Effector memory CD8-positive, alpha-beta T cell (primary cell): ENCODE results near the gene ZSWIM1.
A peak's percentile ranks its signal among the peaks of the same experiment; 100 is the strongest.

Source experiments
- ATAC-seq: fragments of 150-1000 bp; cut with Tn5 transposase; replicated peaks from 2 replicates; pipeline ENCODE4 v1.10.0; 2021; ENCODE audit warnings: mild to moderate bottlenecking, moderate library complexity
- DNase-seq, 3 experiments: peaks; one replicate each; pipeline ENCODE4 v3.0.0; 2021
- H3K27ac Mint-ChIP-seq, 2 donors: one replicate each; pipeline ENCODE4 v1.8.0; 2022; ENCODE audit warnings: mild to moderate bottlenecking in 2 of 2, mixed read lengths in 2 of 2, moderate library complexity in 2 of 2
- H3K27me3 Mint-ChIP-seq, 2 donors: one replicate each; pipeline ENCODE4 v1.8.0; 2022; ENCODE audit warnings: mixed read lengths in 2 of 2
- H3K36me3 Mint-ChIP-seq: one replicate; pipeline ENCODE4 v1.8.0; 2022; ENCODE audit warnings: mild to moderate bottlenecking, moderate library complexity, mixed read lengths; ENCODE audit not compliant: insufficient read depth
- H3K4me1 Mint-ChIP-seq, 2 donors: one replicate each; pipeline ENCODE4 v1.8.0; 2022; ENCODE audit warnings: low read depth in 2 of 2, mixed read lengths in 2 of 2
- H3K4me3 Mint-ChIP-seq, 2 donors: one replicate each; pipeline ENCODE4 v1.8.0; 2022; ENCODE audit warnings: mild to moderate bottlenecking in 2 of 2, mixed read lengths in 2 of 2, moderate library complexity in 2 of 2
- H3K9me3 Mint-ChIP-seq, 2 donors: one replicate each; pipeline ENCODE4 v1.8.0; 2022; ENCODE audit warnings: mixed read lengths in 2 of 2

The ZSWIM1 gene

DNA sequence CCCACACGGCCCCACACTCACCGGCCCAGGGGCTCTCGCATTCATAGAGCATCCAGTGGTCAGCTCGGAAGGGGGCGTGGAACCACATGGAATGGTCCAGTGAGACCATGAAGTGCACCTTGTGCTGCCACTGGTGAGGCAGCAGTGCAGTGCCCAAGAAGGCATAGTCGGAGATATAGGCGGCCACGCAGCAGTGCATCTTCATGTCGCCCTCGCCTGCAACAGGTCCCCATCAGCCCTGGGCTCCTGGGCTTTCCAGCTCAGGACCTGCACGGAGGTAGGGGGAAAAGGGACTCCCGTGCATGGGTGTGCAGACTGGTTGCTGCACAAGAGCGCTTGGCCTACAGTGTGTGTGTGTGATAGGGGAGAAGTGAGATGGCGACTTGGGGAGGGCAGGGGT is 37.5 kb upstream of the ZSWIM1 start:
- ATAC-seq (no peak), DNase-seq (no peak)
- peaks cover 6 to 10% of the 10 kb centered on the region in 2 donors for H3K4me1 Mint-ChIP-seq
- peaks cover 31% of the 10 kb centered on the region for H3K36me3 Mint-ChIP-seq
- H3K9me3 Mint-ChIP-seq = no peaks in the 10 kb centered on the region
- H3K27ac Mint-ChIP-seq = peak overlapping the region in 1 of 2 donors; percentile 26
- H3K4me3 Mint-ChIP-seq = no peak overlapping the region
- no peaks in the 10 kb centered on the region for H3K27me3 Mint-ChIP-seq

DNA sequence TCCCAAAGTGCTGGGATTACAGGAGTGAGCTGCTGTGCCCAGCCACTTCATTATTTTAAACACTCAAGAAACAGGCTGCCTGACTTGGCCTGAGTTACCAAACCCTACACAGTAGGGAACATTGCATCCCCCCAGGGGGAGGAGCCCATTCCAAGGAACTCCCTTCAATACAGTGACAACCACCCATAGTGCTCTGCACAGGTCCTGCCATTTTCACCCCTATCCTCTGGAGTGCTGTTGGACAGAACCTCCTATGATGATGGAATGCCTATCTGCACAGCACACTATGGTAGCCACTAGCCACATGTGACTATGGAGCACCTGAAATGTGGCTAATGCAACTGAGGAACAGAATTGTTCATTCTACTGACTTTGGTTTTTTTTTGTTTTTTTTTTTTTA is 35.6 kb upstream of the ZSWIM1 start:
- ATAC-seq = no peak
- Mint-ChIP-seq H3K9me3 (no peaks in the 10 kb centered on the region), H3K27ac (no peak overlapping the region), H3K27me3 (no peaks in the 10 kb centered on the region), H3K4me1 (peaks cover 6 to 10% of the 10 kb centered on the region in 2 donors), H3K36me3 (peaks cover 34% of the 10 kb centered on the region), H3K4me3 (no peak overlapping the region)
- DNase-seq = no peak

- H3K9me3 Mint-ChIP-seq = no peaks in the 10 kb centered on the region
- no peak overlapping the region for H3K27ac Mint-ChIP-seq
Measured at GRCh38 chr20:45848421-45848820, 32.6 kb upstream of the ZSWIM1 start.

DNA sequence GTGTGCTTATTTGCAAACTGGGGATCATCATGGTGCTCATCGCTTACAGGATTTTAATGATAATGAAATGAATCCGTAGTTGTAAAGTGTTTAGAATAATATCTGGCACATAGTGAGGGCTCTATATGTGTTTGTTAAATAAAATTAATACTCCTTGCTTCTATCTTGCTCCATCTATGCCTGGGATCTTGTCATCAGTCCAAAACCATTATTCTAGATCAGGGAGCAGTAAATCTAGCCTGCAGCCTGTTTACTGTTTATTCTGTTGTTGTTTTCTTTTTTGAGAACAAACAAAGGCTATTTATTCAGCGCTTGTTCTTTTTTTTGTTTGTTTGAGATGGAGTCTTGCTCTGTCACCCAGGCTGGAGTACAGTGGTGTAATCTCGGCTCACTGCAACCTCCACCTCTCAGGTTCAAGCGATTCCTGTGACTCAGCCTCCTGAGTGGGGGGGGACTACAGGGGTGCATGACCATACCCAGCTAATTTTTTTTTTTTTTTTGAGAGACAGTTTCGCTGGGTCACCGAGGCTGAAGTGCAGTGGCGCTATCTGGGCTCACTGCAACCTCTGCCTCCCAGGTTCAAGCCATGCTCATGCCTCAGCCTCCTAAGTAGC is 32.0 kb upstream of the ZSWIM1 start:
- Mint-ChIP-seq H3K27ac (no peak overlapping the region), H3K27me3 (no peaks in the 10 kb centered on the region), H3K9me3 (no peaks in the 10 kb centered on the region), H3K4me1 (peaks cover 0 to 9% of the 10 kb centered on the region in 2 donors), H3K36me3 (peaks cover 55% of the 10 kb centered on the region), H3K4me3 (no peak overlapping the region)
- ATAC-seq (no peak), DNase-seq (no peak)

More at GRCh38 chr20:45848421-45848820, 32.6 kb upstream of the ZSWIM1 start:
- H3K27me3 Mint-ChIP-seq = no peaks in the 10 kb centered on the region
- H3K36me3 Mint-ChIP-seq = peaks cover 51% of the 10 kb centered on the region
- peaks cover under 1 to 4% of the 10 kb centered on the region in 2 donors for H3K4me1 Mint-ChIP-seq
- no peak overlapping the region for H3K4me3 Mint-ChIP-seq
- ATAC-seq (no peak), DNase-seq (no peak)

GRCh38 chr20:45850238-45850637 is 30.8 kb upstream of the ZSWIM1 start:
- Mint-ChIP-seq H3K27me3 (no peaks in the 10 kb centered on the region), H3K4me1 (peaks cover 4 to 9% of the 10 kb centered on the region in 2 donors), H3K4me3 (no peak overlapping the region), H3K9me3 (no peaks in the 10 kb centered on the region), H3K36me3 (peaks cover 49% of the 10 kb centered on the region), H3K27ac (no peak overlapping the region)
- ATAC-seq (no peak), DNase-seq (no peak)

- no peaks in the 10 kb centered on the region for H3K27me3 Mint-ChIP-seq
- no peaks in the 10 kb centered on the region for H3K9me3 Mint-ChIP-seq
- DNase-seq (no peak), ATAC-seq (no peak)
- H3K4me3 Mint-ChIP-seq = no peak overlapping the region
- H3K4me1 Mint-ChIP-seq = peaks cover 5 to 12% of the 10 kb centered on the region in 2 donors
- no peak overlapping the region for H3K27ac Mint-ChIP-seq
- H3K36me3 Mint-ChIP-seq = peaks cover 44% of the 10 kb centered on the region
Measured at GRCh38 chr20:45850926-45851325, 30.1 kb upstream of the ZSWIM1 start.

- Mint-ChIP-seq H3K4me1 (peaks cover 9 to 18% of the 10 kb centered on the region in 2 donors), H3K27me3 (no peaks in the 10 kb centered on the region), H3K36me3 (peaks cover 42% of the 10 kb centered on the region), H3K9me3 (no peaks in the 10 kb centered on the region), H3K4me3 (no peak overlapping the region), H3K27ac (no peak overlapping the region)
- no peak for DNase-seq
- ATAC-seq = no peak
Measured at GRCh38 chr20:45851501-45851900, 29.5 kb upstream of the ZSWIM1 start.

DNA sequence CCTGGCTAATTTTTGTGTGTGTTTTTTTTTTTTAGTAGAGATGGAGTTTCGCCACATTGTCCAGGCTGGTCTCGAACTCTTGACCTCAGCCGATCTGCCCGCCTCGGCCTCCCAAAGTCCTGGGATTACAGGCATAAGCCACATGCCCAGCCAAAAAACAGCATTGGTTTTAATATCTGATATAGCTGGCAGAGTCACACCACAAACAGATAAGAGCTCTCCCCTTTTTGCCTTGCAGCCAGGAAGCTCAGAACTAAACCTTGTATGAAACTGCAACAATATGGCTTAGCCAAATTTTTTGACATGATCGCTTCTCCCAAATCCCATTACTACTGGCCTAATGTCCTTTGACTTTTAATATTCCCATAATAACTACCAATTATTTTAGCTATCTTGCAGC is 28.7 kb upstream of the ZSWIM1 start:
- peaks cover 16 to 20% of the 10 kb centered on the region in 2 donors for H3K4me1 Mint-ChIP-seq
- ATAC-seq (no peak), DNase-seq (no peak)
- H3K27ac Mint-ChIP-seq = peak overlapping the region; percentile 44 to 83
- no peaks in the 10 kb centered on the region for H3K27me3 Mint-ChIP-seq
- peaks cover 45% of the 10 kb centered on the region for H3K36me3 Mint-ChIP-seq
- H3K4me3 Mint-ChIP-seq = no peak overlapping the region
- no peaks in the 10 kb centered on the region for H3K9me3 Mint-ChIP-seq

GRCh38 chr20:45853484-45853883 is 27.5 kb upstream of the ZSWIM1 start:
- peak overlapping the region in 1 of 2 donors; percentile 46 for H3K4me3 Mint-ChIP-seq

GRCh38 chr20:45857114-45857881 is 23.7 kb upstream of the ZSWIM1 start, which contains the start of the genes ACOT8 and ZSWIM3:
Gene ACOT8, minus strand, starts transcription at chr20:45857392. Its CDS starts 77 bp downstream, at chr20:45857315.
Gene ZSWIM3, plus strand, starts transcription at chr20:45857614. Its CDS starts 212 bp downstream, at chr20:45857826.
- H3K27me3 Mint-ChIP-seq = no peaks in the 10 kb centered on the region
- peak within 1 kb of the TSS; percentile 96 to 97 for H3K27ac Mint-ChIP-seq
- peak; percentile 94 for ATAC-seq
- peaks cover 26 to 39% of the 10 kb centered on the region in 2 donors for H3K4me1 Mint-ChIP-seq
- peaks cover 36% of the 10 kb centered on the region for H3K36me3 Mint-ChIP-seq
- peak; percentile 94 to 96 (median 96) for DNase-seq
- peak within 1 kb of the TSS; percentile 97 to 99 for H3K4me3 Mint-ChIP-seq
- H3K9me3 Mint-ChIP-seq = no peaks in the 10 kb centered on the region

More at GRCh38 chr20:45853484-45853883, 27.5 kb upstream of the ZSWIM1 start:
- Mint-ChIP-seq H3K36me3 (peaks cover 47% of the 10 kb centered on the region), H3K27ac (no peak overlapping the region), H3K9me3 (no peaks in the 10 kb centered on the region), H3K4me1 (peaks cover 25 to 28% of the 10 kb centered on the region in 2 donors), H3K27me3 (no peaks in the 10 kb centered on the region)
- DNase-seq (no peak), ATAC-seq (no peak)

DNA sequence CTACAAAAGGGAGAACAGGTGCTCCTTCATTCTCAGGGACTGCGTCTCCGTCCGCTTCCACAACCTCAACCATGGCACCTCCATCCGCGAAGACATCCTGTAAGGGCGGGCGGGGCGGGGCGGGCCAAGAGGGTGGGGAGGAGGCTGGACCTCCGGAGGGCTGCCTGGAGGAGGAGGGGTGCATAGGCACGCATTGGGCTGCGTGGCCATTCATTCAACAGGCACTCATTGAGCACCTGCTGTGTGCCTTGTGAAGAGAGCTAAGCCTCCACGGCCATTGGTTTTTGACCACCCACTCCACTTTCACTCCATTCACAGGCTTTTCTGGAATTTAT is 23.2 kb upstream of the ZSWIM1 start:
- H3K36me3 Mint-ChIP-seq = peaks cover 34% of the 10 kb centered on the region
- ATAC-seq (peak; percentile 14), DNase-seq (no peak)
- H3K4me3 Mint-ChIP-seq = peak overlapping the region; percentile 97 to 99
- peak overlapping the region; percentile 96 to 97 for H3K27ac Mint-ChIP-seq
- peaks cover 26 to 39% of the 10 kb centered on the region in 2 donors for H3K4me1 Mint-ChIP-seq
- no peaks in the 10 kb centered on the region for H3K27me3 Mint-ChIP-seq
- H3K9me3 Mint-ChIP-seq = no peaks in the 10 kb centered on the region

DNA sequence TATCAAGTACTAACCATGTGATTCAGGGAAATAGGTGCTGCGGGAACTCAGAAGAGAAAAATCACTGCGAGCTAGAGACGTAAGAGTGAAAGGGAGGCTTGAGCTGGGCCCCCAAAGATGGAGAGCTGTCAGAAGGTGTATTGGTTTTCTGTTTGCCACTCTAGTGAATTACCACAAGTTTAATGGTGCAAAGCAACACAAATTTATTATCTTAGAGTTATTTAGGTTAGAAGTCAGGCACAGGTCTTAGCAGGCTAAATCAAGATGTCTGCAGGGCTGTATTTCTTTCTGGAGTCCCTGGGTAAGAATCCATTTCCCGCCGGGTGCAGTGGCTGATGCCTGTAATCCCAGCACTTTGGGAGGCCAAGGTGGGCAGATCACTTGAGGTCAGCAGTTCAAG is 21.1 kb upstream of the ZSWIM1 start:
- H3K4me1 Mint-ChIP-seq = peaks cover 25 to 33% of the 10 kb centered on the region in 2 donors
- no peak overlapping the region for H3K4me3 Mint-ChIP-seq
- no peaks in the 10 kb centered on the region for H3K27me3 Mint-ChIP-seq
- peaks cover 23% of the 10 kb centered on the region for H3K36me3 Mint-ChIP-seq
- H3K9me3 Mint-ChIP-seq = no peaks in the 10 kb centered on the region
- ATAC-seq (no peak), DNase-seq (no peak)
- H3K27ac Mint-ChIP-seq = no peak overlapping the region

DNA sequence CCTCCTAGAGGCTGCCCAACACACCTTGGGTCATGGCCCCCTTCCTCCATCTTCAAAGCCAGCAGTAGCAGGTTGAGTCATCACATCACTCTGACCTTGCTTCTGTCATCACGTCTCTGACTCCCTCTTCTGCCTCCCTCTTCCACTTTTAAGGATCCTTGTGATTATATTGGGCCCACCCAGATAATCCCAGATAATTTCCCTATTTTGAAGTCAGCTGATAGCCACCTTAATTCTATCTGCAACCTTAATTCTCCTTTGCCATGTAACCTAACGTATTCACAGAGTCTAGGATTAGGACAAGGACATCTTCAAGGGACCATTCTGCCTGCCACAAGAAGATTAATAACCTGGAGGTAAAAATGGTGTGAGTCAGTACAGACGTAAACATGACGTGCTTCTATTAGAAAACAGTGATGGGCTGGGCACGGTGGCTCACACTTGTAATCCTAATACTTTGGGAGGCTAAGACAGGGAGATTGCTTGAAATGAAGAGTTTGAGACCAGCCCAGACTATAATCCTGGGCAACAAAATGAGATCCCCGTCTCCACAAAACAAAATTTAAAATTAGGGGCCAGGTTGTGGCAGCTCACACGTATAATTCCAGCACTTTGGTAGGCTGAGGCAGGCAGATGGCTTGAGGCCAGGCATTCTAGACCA is 20.3 kb upstream of the ZSWIM1 start:
- no peaks in the 10 kb centered on the region for H3K27me3 Mint-ChIP-seq
- H3K4me1 Mint-ChIP-seq = peaks cover 23 to 28% of the 10 kb centered on the region in 2 donors
- ATAC-seq (no peak), DNase-seq (no peak)
- H3K9me3 Mint-ChIP-seq = no peaks in the 10 kb centered on the region
- H3K36me3 Mint-ChIP-seq = peaks cover 23% of the 10 kb centered on the region
- no peak overlapping the region for H3K27ac Mint-ChIP-seq
- H3K4me3 Mint-ChIP-seq = no peak overlapping the region
